ENCODE results near the gene PMM1.

DNA sequence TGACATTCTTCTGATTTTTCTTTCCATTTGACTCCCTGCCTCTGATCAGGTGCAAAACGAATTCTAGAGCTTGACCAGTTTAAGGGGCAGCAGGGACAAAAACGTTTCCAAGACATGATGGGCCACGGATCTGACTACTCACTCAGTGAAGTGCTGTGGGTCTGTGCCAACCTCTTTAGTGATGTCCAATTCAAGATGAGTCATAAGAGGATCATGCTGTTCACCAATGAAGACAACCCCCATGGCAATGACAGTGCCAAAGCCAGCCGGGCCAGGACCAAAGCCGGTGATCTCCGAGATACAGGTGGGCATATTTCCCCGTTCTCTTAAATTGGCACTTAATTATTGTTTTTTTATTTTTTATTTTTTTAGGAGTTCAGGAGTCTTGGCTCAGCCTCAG lies 46.8 kb upstream of the PMM1 start:
- TF ChIP-seq, protein P1, sequence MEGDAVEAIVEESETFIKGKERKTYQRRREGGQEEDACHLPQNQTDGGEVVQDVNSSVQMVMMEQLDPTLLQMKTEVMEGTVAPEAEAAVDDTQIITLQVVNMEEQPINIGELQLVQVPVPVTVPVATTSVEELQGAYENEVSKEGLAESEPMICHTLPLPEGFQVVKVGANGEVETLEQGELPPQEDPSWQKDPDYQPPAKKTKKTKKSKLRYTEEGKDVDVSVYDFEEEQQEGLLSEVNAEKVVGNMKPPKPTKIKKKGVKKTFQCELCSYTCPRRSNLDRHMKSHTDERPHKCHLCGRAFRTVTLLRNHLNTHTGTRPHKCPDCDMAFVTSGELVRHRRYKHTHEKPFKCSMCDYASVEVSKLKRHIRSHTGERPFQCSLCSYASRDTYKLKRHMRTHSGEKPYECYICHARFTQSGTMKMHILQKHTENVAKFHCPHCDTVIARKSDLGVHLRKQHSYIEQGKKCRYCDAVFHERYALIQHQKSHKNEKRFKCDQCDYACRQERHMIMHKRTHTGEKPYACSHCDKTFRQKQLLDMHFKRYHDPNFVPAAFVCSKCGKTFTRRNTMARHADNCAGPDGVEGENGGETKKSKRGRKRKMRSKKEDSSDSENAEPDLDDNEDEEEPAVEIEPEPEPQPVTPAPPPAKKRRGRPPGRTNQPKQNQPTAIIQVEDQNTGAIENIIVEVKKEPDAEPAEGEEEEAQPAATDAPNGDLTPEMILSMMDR (conservative IDR thresholded peaks at IDR 0.05) = no peak
- no peak for TF ChIP-seq EZH2 (IDR thresholded peaks at IDR 0.05; ENCODE audit: low read depth)

Measured in PC-9 (cell line).